SK-MEL-5 (cell line): ENCODE measurements around the gene CLDN8. TPM values are rescaled to one million over a fixed set of nuclear protein-coding genes. Genes with fewer than 3 reads are reported as not detected.

Experiments used
- DNase-seq: peaks from one replicate; pipeline ENCODE4 v3.0.0-alpha.2; 2016; ENCODE audit warnings: low read depth, low spot score
- in situ Hi-C: cut with HindIII; loops from 2 replicates; pipeline ENCODE4 v1.10.0; 2016; ENCODE audit warnings: low sequenced_read_pairs, high pct_unique_total_duplicates, low pct_unique_long_range_greater_than_20kb
- total RNA-seq: library from RNA; depleted of rRNA; stranded (reverse); fragments of >200 nt; shearing (Covaris generic); gene quantifications from 2 replicates; pipeline ENCODE4 v1.2.3, GENCODE V29; 2014; rRNA removed

The CLDN8 gene
- total RNA-seq, 1 experiment from 2014 or later = not detected

GRCh38 chr21:30222724-30223123, 6.8 kb upstream of the CLDN8 start:
- no peak for DNase-seq

GRCh38 chr21:30211071-30211470, 4.8 kb downstream of the CLDN8 start:
- DNase-seq = no peak
- in situ Hi-C loops = no loop called here

More at GRCh38 chr21:30222724-30223123, 6.8 kb upstream of the CLDN8 start:
- in situ Hi-C loops = no loop called here

GRCh38 chr21:30209601-30210000, 6.3 kb downstream of the CLDN8 start:
- peak; percentile 75 for DNase-seq
- in situ Hi-C loops = no loop called here

GRCh38 chr21:30207252-30207579, 8.7 kb downstream of the CLDN8 start:
- DNase-seq = no peak
- in situ Hi-C loops = no loop called here

GRCh38 chr21:30206551-30207251, 9.2 kb downstream of the CLDN8 start:
- peak; percentile 59 for DNase-seq
- in situ Hi-C loops = no loop called here

GRCh38 chr21:30200000-30200399, 15.9 kb downstream of the CLDN8 start:
- no peak for DNase-seq
- in situ Hi-C loops = no loop called here

- DNase-seq = peak; percentile 77
- in situ Hi-C loops = no loop called here
Observed at GRCh38 chr21:30194701-30195299, 21.1 kb downstream of the CLDN8 start.

- in situ Hi-C loops = no loop called here
Observed at GRCh38 chr21:30193201-30193600, 22.7 kb downstream of the CLDN8 start.

GRCh38 chr21:30190554-30190953, 25.3 kb downstream of the CLDN8 start:
- in situ Hi-C loops = no loop called here
- DNase-seq = no peak

More at GRCh38 chr21:30193201-30193600, 22.7 kb downstream of the CLDN8 start:
- no peak for DNase-seq

GRCh38 chr21:30189773-30190172, 26.1 kb downstream of the CLDN8 start:
- no peak for DNase-seq
- in situ Hi-C loops = no loop called here

GRCh38 chr21:30186242-30186641, 29.7 kb downstream of the CLDN8 start:
- in situ Hi-C loops = no loop called here
- DNase-seq = no peak

- in situ Hi-C loops = no loop called here
- peak; percentile 26 for DNase-seq
Observed at GRCh38 chr21:30168086-30168485, 47.8 kb downstream of the CLDN8 start.

GRCh38 chr21:30166705-30167104, 49.2 kb downstream of the CLDN8 start, which contains the start of gene CLDN17:
Gene CLDN17 (minus strand): TSS chr21:30166805. CDS start chr21:30166617, 188 bp downstream.
- in situ Hi-C loops = no loop called here
- no peak for DNase-seq

GRCh38 chr21:30166171-30166570, 49.7 kb downstream of the CLDN8 start:
- DNase-seq = no peak
- in situ Hi-C loops = no loop called here

GRCh38 chr21:30164796-30165195, 51.1 kb downstream of the CLDN8 start:
- no peak for DNase-seq
- in situ Hi-C loops = no loop called here

Other genes starting within 250 kb of the CLDN8 start
- not detected in 2 replicates for gene CLDN17, start 49.3 kb downstream of the CLDN8 start, total RNA-seq
- gene KRTAP24-1, start 66.9 kb upstream of the CLDN8 start, total RNA-seq = not detected in 2 replicates
- not detected in 2 replicates for gene KRTAP25-1, start 73.4 kb upstream of the CLDN8 start, total RNA-seq
- gene KRTAP26-1, start 104.2 kb upstream of the CLDN8 start, total RNA-seq = not detected in 2 replicates
- not detected in 2 replicates for gene KRTAP27-1, start 121.6 kb upstream of the CLDN8 start, total RNA-seq
- not detected in 2 replicates for gene KRTAP23-1, start 132.5 kb upstream of the CLDN8 start, total RNA-seq
- not detected in 2 replicates for gene KRTAP13-2, start 156.2 kb upstream of the CLDN8 start, total RNA-seq
- not detected in 2 replicates for gene KRTAP13-1, start 179.9 kb upstream of the CLDN8 start, total RNA-seq
- gene KRTAP13-3, start 209.8 kb upstream of the CLDN8 start, total RNA-seq = not detected in 2 replicates
- not detected in 2 replicates for gene KRTAP13-4, start 214.1 kb upstream of the CLDN8 start, total RNA-seq
- gene KRTAP15-1, start 224.2 kb upstream of the CLDN8 start, total RNA-seq = not detected in 2 replicates